Measurements from ENCODE around the gene MAN1A1.

Gene MAN1A1

GRCh38 chr6:119349361-119350201 lies at the start of gene MAN1A1:
TSS of gene MAN1A1 (minus strand) at chr6:119349761. CDS start at chr6:119349065, 696 bp downstream.
- H3K4me2 ChIP-seq (ENCODE audit: low read depth, low read length) = peak within 1 kb of the TSS; percentile 86
- H3K9me3 ChIP-seq (replicated peaks; ENCODE audit: insufficient read depth, low read length) = no peaks in the 10 kb centered on the region
- peak; percentile 89 for DNase-seq
- H3K79me2 ChIP-seq (ENCODE audit: low read length) = peaks cover 56% of the 10 kb centered on the region
- H3K9me2 ChIP-seq (replicated peaks; ENCODE audit: insufficient read depth, low read length) = no peaks in the 10 kb centered on the region
- no peaks in the 10 kb centered on the region for H3K36me3 ChIP-seq (replicated peaks; ENCODE audit: insufficient read depth, low read length)
- H3K9ac ChIP-seq (ENCODE audit: low read length) = peak within 1 kb of the TSS; percentile 95
- H2AFZ ChIP-seq (ENCODE audit: low read length) = peak within 1 kb of the TSS; percentile 56
- H3K4me3 ChIP-seq (ENCODE audit: low read length) = peak within 1 kb of the TSS; percentile 95
- TF ChIP-seq EZH2phosphoT487 (IDR thresholded peaks at IDR 0.05; ENCODE audit: low read length) = no peak
- TF ChIP-seq, protein P1, sequence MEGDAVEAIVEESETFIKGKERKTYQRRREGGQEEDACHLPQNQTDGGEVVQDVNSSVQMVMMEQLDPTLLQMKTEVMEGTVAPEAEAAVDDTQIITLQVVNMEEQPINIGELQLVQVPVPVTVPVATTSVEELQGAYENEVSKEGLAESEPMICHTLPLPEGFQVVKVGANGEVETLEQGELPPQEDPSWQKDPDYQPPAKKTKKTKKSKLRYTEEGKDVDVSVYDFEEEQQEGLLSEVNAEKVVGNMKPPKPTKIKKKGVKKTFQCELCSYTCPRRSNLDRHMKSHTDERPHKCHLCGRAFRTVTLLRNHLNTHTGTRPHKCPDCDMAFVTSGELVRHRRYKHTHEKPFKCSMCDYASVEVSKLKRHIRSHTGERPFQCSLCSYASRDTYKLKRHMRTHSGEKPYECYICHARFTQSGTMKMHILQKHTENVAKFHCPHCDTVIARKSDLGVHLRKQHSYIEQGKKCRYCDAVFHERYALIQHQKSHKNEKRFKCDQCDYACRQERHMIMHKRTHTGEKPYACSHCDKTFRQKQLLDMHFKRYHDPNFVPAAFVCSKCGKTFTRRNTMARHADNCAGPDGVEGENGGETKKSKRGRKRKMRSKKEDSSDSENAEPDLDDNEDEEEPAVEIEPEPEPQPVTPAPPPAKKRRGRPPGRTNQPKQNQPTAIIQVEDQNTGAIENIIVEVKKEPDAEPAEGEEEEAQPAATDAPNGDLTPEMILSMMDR (IDR thresholded peaks at IDR 0.05; ENCODE audit: low read length) = no peak
- TF ChIP-seq EZH2 (optimal IDR thresholded peaks at IDR 0.05; ENCODE audit: low read depth, low read length) = no peak
- H3K27ac ChIP-seq (ENCODE audit: low read length) = peak within 1 kb of the TSS; percentile 90
- H3K27me3 ChIP-seq (replicated peaks; ENCODE audit: insufficient read depth, low read length) = no peaks in the 10 kb centered on the region
- peaks cover 24% of the 10 kb centered on the region for H3K4me1 ChIP-seq (ENCODE audit: low read length)
- 0 out of 2 replicates have a peak, but pooled peaks cover 5% of the 10 kb centered on the region for H4K20me1 ChIP-seq (ENCODE audit: insufficient read depth, low read length)
- peaks cover 26% of the 10 kb centered on the region for H3F3A ChIP-seq (ENCODE audit: insufficient read depth, low read length)

DNA sequence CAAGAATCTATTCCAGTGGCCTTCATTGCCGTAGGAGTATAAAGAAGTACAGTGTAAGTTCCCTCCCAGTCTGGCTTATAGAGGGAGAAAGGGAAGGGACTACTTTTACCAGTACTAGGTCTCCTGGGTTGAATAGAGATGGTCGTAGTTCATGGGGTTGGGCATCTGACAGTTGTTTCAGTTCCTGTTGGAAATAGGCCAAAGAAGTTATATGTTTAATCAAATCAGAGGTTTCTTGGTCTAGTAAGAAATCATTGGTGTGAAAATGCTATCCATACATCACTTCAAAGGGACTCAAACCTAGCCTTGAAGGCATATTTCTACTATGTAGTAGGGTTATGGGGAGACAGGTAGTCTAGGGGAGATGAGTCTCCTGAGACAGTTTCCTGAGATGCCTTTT lies 45.6 kb upstream of the MAN1A1 start:
- H3K4me2 ChIP-seq (ENCODE audit: low read depth, low read length) = no peak overlapping the region
- H3K9me3 ChIP-seq (replicated peaks; ENCODE audit: insufficient read depth, low read length) = no peaks in the 10 kb centered on the region
- no peak for DNase-seq

DNA sequence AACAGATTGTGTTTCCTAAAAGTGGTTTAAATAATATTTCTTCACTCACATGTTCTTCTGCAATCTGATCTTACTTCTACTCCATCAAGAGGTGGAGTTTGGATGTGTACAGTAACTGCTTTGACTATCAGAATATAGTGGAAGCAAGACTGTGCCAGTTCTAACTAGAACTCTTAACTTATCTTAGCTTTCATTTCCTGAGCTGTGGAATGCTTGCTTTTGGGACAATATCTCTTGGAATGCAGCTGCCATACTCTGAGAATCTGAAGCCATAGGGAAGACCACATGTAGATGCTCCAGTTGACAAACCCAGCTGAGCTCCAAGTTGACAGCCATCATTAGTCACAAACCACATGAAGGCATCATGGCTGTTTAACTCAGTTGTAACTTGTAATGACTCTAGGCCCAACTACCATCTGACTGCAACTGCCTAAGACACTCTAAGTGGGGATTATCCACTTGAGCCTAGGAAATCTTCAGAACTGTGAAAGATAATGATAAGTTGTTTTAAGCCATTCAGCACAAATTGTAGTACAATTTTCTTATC lies 40.8 kb upstream of the MAN1A1 start:
- Histone ChIP-seq H3K9me2 (replicated peaks; ENCODE audit: insufficient read depth, low read length) (no peaks in the 10 kb centered on the region), H3K9me3 (replicated peaks; ENCODE audit: insufficient read depth, low read length) (no peaks in the 10 kb centered on the region), H4K20me1 (ENCODE audit: insufficient read depth, low read length) (no peaks in the 10 kb centered on the region), H3K9ac (ENCODE audit: low read length) (no peak overlapping the region), H3K27me3 (replicated peaks; ENCODE audit: insufficient read depth, low read length) (no peaks in the 10 kb centered on the region), H3K27ac (ENCODE audit: low read length) (no peak overlapping the region), H2AFZ (ENCODE audit: low read length) (no peak overlapping the region), H3K36me3 (replicated peaks; ENCODE audit: insufficient read depth, low read length) (no peaks in the 10 kb centered on the region), H3K4me2 (ENCODE audit: low read depth, low read length) (no peak overlapping the region), H3K4me1 (ENCODE audit: low read length) (no peaks in the 10 kb centered on the region), H3F3A (ENCODE audit: insufficient read depth, low read length) (no peaks in the 10 kb centered on the region), H3K4me3 (ENCODE audit: low read length) (no peak overlapping the region), H3K79me2 (ENCODE audit: low read length) (no peaks in the 10 kb centered on the region)
- no peak for DNase-seq
- TF ChIP-seq, protein P1 (IDR thresholded peaks at IDR 0.05; ENCODE audit: low read length) = no peak
- TF ChIP-seq EZH2phosphoT487 (IDR thresholded peaks at IDR 0.05; ENCODE audit: low read length) (no peak), EZH2 (optimal IDR thresholded peaks at IDR 0.05; ENCODE audit: low read depth, low read length) (no peak)

More for the DNA sequence above, 45.6 kb upstream of the MAN1A1 start:
- Histone ChIP-seq H4K20me1 (ENCODE audit: insufficient read depth, low read length) (no peaks in the 10 kb centered on the region), H3K9ac (ENCODE audit: low read length) (no peak overlapping the region), H3K27me3 (replicated peaks; ENCODE audit: insufficient read depth, low read length) (no peaks in the 10 kb centered on the region), H2AFZ (ENCODE audit: low read length) (no peak overlapping the region), H3K9me2 (replicated peaks; ENCODE audit: insufficient read depth, low read length) (no peaks in the 10 kb centered on the region), H3K36me3 (replicated peaks; ENCODE audit: insufficient read depth, low read length) (no peaks in the 10 kb centered on the region), H3K4me3 (ENCODE audit: low read length) (no peak overlapping the region), H3K79me2 (ENCODE audit: low read length) (no peaks in the 10 kb centered on the region), H3F3A (ENCODE audit: insufficient read depth, low read length) (no peaks in the 10 kb centered on the region), H3K4me1 (ENCODE audit: low read length) (no peaks in the 10 kb centered on the region), H3K27ac (ENCODE audit: low read length) (no peak overlapping the region)
- TF ChIP-seq, protein P1 (IDR thresholded peaks at IDR 0.05; ENCODE audit: low read length) = no peak
- TF ChIP-seq EZH2phosphoT487 (IDR thresholded peaks at IDR 0.05; ENCODE audit: low read length) (no peak), EZH2 (optimal IDR thresholded peaks at IDR 0.05; ENCODE audit: low read depth, low read length) (no peak)

Measured in MM.1S (cell line).